DND-41 (cell line): ENCODE results near the gene SGCD.

Experiments used
- ATAC-seq: fragments of 200-7000 bp; cut with Tn5 transposase; 3 replicates; pipeline ENCODE4 v1.9.1; 2021; ENCODE audit warnings: low read depth; ENCODE audit not compliant: insufficient read depth
- DNase-seq: peaks from one replicate; pipeline ENCODE4 v3.0.0-alpha.2; 2020
- H2AFZ ChIP-seq: 2 replicates; pipeline ENCODE4 v1.6.0; 2012; ENCODE audit warnings: low read depth, low read length
- H3K27ac ChIP-seq: 2 replicates; pipeline ENCODE4 v1.5.1; 2012; ENCODE audit warnings: low read length, inconsistent platforms
- H3K27me3 ChIP-seq: fragments of 200-600 bp; sonication (generic); 2 replicates; pipeline ENCODE4 v1.6.0; 2012; ENCODE audit warnings: low read length, mild to moderate bottlenecking, inconsistent platforms; ENCODE audit not compliant: insufficient read depth, poor library complexity
- H3K36me3 ChIP-seq: 2 replicates; pipeline ENCODE4 v1.5.1; 2012; ENCODE audit warnings: low read length, inconsistent platforms; ENCODE audit not compliant: insufficient read depth
- H3K4me1 ChIP-seq: 2 replicates; pipeline ENCODE4 v1.5.1; 2012; ENCODE audit warnings: mild to moderate bottlenecking, low read length; ENCODE audit not compliant: insufficient read depth
- H3K4me2 ChIP-seq: 2 replicates; pipeline ENCODE4 v1.6.0; 2012; ENCODE audit warnings: mild to moderate bottlenecking, moderate library complexity, low read length, inconsistent platforms; ENCODE audit not compliant: insufficient read depth
- H3K4me3 ChIP-seq, 2 experiments: fragments of 200-600 bp in 1 of 2; shearing (Covaris generic) in 1 of 2; 2 replicates each; pipeline ENCODE4 v1.5.1; 2012 to 2016; ENCODE audit warnings: inconsistent platforms in 2 of 2, low read length in 2 of 2, mild to moderate bottlenecking in 2 of 2, low read depth in 1 of 2, moderate library complexity in 1 of 2
- H3K79me2 ChIP-seq: 2 replicates; pipeline ENCODE4 v1.6.0; 2012; ENCODE audit warnings: low read length, inconsistent platforms; ENCODE audit not compliant: insufficient read depth
- H3K9ac ChIP-seq: 2 replicates; pipeline ENCODE4 v1.6.0; 2012; ENCODE audit warnings: low read depth, mild to moderate bottlenecking, inconsistent platforms, low read length, moderate library complexity
- H3K9me3 ChIP-seq: 2 replicates; pipeline ENCODE4 v1.5.1; 2012; ENCODE audit warnings: low read length, moderate library complexity, mild to moderate bottlenecking, inconsistent platforms; ENCODE audit not compliant: insufficient read depth, severe bottlenecking
- H4K20me1 ChIP-seq: 2 replicates; pipeline ENCODE4 v1.6.0; 2012; ENCODE audit warnings: low read length; ENCODE audit not compliant: insufficient read depth
- CTCF ChIP-seq: IDR thresholded peaks from 2 replicates; pipeline ENCODE4 v1.5.1; 2012; ENCODE audit warnings: borderline replicate concordance, low read length, moderate library complexity, mild to moderate bottlenecking; ENCODE audit not compliant: poor library complexity, severe bottlenecking; ENCODE audit errors: extremely low read depth
- EZH2 ChIP-seq: IDR thresholded peaks from 3 replicates; pipeline ENCODE4 v1.6.1; 2012; ENCODE audit warnings: borderline replicate concordance, low read depth, mild to moderate bottlenecking, moderate library complexity, low read length, inconsistent platforms; ENCODE audit not compliant: severe bottlenecking

Gene SGCD

GRCh38 chr5:156741516-156741915 is 414.6 kb downstream of the SGCD start:
- Histone ChIP-seq H3K4me3 (no peak overlapping the region), H3K4me2 (no peak overlapping the region), H2AFZ (no peak overlapping the region), H3K27me3 (peaks cover 3% of the 10 kb centered on the region), H3K9ac (no peak overlapping the region), H3K36me3 (no peaks in the 10 kb centered on the region), H3K27ac (no peak overlapping the region), H4K20me1 (no peaks in the 10 kb centered on the region), H3K79me2 (no peaks in the 10 kb centered on the region), H3K9me3 (no peaks in the 10 kb centered on the region), H3K4me1 (no peaks in the 10 kb centered on the region)
- ATAC-seq (no peak), DNase-seq (no peak)
- TF ChIP-seq EZH2 (no peak), CTCF (no peak)

- Histone ChIP-seq H2AFZ (no peak overlapping the region), H4K20me1 (no peaks in the 10 kb centered on the region), H3K4me1 (no peaks in the 10 kb centered on the region), H3K36me3 (no peaks in the 10 kb centered on the region), H3K27ac (no peak overlapping the region), H3K9me3 (no peaks in the 10 kb centered on the region), H3K4me2 (no peak overlapping the region), H3K9ac (no peak overlapping the region), H3K79me2 (no peaks in the 10 kb centered on the region), H3K27me3 (no peaks in the 10 kb centered on the region), H3K4me3 (no peak overlapping the region)
- TF ChIP-seq EZH2 (no peak), CTCF (no peak)
- ATAC-seq = no peak
- no peak for DNase-seq
Measured at GRCh38 chr5:156753846-156754245, 426.9 kb downstream of the SGCD start.

DNA sequence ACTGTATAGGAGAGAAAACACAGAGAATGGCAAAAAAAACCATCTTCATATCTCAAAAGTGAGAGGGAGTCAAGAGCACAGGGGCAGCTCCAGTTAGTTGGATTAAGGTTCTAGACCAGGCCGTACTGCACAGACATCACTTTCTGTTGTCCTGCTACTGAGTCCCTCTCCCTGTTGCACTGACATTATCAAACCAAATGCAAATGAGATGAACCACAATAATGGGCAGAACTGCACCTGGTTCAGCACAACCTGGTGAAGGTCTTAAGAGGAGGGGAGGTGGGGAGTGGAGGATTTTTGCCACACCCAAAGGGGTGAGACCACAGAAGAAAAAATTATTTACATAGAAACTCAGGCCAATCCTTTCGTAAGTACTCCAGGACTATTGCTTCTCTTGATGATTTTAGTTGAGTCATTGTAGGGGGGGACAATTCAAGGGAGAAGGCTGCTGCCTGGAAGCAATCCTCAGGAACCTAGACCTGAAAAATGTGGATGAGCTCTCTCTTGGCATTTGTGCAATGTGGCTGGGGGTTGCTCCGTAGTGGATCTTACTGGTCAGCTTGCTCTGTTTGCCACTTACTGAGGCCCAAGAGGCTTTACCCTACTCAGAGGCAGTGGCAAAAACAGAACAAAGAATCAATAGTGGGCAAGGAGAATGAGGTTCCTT is 428.6 kb downstream of the SGCD start:
- Histone ChIP-seq H2AFZ (no peak overlapping the region), H3K27ac (no peak overlapping the region), H3K9me3 (no peaks in the 10 kb centered on the region), H3K27me3 (no peaks in the 10 kb centered on the region), H4K20me1 (no peaks in the 10 kb centered on the region), H3K79me2 (no peaks in the 10 kb centered on the region), H3K4me2 (no peak overlapping the region), H3K4me3 (no peak overlapping the region), H3K4me1 (no peaks in the 10 kb centered on the region), H3K9ac (no peak overlapping the region), H3K36me3 (no peaks in the 10 kb centered on the region)
- no peak for ATAC-seq
- DNase-seq = no peak
- no peak for TF ChIP-seq EZH2
- no peak for TF ChIP-seq CTCF
